GM19324 (cell line): ENCODE measurements around the gene HMG20B.

Source experiments
- ATAC-seq: cut with Tn5 transposase; IDR thresholded peaks from one replicate; pipeline ENCODE4 v1.9.1; 2021; ENCODE audit warnings: mild to moderate bottlenecking, moderate library complexity; ENCODE audit not compliant: unreplicated experiment, low FRiP score

Gene HMG20B

DNA sequence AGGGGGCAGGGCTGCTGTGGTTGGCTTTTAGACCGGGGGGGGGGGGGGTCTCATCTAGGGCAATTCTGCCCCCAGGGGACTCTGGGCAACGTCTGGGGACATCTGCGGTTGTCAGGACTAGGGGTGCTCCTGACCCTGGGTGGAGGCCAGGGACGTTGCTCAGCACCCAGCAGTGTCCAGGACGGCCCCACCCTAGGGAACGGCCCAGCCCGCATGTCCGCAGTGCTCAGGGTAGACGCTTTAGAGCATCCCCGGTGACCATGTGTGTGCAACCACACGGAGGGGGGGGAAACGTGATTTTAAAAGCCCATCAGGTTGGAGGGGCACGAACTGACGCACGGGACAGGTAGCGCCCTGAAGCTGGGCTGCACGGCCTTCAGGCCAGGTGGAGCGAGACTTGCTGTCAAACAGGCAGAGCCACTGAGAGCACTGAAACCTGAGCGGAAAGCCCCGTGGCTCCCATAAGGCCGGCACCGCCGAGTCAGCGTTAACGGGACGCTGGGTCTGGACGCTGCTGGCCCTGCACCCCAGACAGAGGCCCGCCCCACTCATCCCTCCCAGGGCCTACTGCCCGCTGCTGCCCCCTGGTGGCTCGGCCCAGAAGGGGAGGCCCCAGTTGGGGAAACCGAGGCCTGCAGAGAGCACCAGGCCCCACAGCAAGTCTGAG lies 45.5 kb downstream of the HMG20B start:
- ATAC-seq, result no peak

DNA sequence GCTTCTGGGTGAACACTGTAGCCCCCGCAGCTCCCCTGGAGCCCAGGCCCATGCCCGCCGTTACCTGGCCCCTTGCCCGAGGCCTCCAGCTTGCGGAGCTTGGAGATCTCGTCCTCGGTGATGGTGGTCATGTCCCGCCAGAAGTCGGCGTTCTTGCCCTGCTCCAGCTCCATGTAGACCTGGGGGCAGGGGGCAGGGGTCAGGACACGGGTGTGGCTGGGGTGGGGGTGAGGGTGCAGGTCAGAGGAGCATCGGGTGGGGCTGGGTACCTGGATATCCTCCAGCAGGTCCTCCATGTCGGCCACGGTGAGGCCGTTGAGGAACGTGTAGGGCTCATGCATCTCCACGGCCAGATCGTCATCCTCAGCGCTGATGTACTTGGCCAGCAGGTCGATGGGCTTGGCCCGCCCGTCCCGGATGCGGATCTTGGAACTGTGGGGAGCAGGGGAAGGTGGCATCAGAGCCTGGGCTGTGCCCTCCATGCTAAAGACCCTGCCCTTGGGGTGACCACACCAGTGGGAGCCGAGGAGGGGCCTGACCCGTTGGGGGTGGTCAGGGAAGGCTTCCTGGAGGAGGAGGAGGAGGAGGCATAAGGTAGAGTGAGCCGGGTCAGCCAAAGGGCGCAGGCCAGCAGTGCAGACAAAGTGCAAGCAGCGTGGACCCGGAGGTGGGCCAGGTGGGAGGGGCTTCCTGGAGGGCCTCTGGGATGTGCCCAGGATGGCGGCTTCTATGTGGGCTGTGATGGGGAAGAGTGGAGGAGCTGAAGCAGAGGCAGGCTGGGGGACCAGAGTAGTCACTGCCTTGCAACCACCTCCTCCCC lies 46.3 kb downstream of the HMG20B start:
- ATAC-seq, result no peak

DNA sequence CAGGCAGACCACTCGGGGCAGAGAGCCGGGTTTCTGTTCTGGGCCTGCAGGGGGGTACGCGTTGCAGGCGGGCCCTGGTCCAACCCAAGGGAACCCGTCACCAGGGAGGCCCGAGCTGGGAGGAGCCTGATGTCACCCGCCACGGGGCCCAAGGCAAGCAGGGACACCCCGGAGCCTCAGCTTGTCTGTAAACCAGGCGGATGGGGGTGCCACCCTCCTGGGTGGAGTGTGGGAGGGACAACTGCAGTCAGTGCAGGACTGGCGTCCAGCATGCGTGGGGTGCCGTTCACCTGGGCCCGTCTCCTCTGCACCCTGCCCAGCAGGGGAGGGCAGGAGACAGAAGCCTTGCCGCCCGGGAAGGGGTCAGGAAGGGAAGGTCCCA lies 46.9 kb downstream of the HMG20B start:
- ATAC-seq, result no peak

DNA sequence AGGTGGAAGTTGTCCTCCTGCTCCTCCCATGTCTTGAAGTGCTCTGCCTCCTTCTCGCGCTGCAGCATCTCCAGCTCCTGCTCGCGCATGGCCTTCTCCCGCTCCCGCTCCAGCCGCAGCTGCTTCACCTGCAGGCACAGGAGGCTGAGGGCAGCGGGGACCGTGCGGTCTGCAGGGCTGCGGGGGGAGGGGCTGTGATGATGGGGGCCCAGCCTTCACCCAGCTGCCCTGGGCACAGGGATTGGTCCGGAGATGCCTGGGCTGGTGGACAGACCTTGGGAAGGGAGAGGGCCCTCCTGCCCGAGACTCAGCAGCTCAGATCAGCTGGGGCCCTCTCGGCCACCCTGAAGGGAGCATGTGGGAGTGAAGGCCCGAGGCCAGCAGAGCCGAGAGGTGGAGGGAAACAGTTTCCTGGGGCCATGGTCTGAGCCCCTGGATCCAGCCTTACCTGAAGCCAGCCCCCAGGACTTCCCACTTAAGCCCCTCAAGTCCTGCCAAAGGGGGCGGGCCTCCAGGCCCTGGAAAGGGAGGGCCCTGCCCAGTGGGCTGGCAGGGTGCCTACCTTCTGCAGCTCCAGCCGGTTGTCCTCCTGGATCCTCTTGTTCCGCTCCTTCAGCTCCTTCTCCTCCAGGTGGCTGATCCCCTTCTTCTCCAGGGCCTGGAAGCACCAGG lies 47.5 kb downstream of the HMG20B start:
- no peak for ATAC-seq

DNA sequence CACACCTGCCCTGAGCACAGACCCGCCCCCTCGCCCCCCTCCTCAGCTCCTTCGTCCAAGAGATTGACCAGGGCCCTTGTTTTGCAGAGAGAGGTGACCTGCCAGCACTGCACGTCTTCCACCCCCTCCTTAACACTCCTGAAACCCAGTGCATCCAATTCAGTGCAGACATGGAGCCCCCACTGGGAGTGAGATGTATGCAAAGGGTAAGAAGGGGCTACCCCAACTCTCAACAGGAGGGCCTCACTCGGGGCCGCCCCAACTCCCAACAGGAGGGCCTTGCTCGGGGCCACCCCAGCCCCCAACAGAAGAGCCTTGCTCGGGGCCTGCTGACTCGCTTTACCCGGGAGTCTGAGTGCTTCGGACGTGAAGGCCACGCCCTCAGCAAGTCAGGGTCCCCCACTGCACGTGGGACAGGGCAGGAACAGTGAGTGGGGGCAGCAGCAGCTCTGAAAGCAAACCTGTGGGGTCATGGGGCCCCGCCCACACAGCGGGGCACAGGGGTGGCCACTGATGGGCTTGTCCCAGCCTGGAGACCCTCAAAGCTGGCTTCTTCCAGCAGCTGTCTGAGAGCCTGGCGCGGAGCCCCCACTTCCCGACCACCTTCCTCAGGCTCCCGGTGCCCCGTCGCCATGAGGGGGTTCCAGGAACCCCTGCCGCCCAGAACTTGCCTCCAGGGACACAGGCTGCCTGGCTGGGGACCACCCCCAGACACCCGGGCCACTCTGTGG lies 48.2 kb downstream of the HMG20B start:
- no peak for ATAC-seq

DNA sequence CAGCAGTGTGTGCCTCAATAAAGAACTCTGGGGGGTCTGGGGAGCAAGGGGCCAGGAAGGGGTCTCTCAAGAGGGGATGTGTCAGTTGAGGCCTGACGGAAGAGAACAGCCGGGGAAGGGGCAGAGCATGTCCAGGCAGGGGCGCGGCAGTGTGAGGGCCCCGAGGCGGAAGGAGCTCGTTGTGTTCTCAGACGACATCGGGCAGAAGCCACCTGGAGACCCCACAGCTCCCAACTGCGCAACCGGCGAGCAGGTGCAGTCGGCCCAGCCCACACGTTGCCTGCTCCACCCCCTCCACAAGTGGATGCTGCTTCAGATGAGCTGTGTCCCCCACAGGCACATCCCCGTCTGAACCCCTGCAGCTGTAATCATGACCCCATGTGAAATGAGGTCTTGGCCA lies 48.9 kb downstream of the HMG20B start:
- ATAC-seq, result no peak

DNA sequence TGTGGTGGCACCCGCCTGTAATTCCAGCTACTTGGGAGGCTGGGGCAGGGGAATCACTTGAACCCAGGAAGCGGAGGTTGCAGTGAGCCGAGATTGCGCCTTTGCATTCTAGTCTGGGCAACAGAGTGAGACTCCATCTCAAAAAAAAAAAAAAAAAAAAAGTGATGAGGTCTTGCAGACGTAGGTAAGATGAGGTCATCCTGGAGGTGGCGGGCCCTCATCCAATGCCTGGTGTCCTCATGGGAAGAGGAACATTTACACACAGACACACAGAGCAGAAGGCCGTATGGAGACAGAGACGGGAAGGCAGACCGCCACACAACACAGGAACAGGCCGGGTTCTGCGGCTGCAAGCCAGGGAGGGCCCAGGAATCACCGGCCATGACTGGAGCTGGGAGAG lies 49.5 kb downstream of the HMG20B start:
- ATAC-seq, result no peak

DNA sequence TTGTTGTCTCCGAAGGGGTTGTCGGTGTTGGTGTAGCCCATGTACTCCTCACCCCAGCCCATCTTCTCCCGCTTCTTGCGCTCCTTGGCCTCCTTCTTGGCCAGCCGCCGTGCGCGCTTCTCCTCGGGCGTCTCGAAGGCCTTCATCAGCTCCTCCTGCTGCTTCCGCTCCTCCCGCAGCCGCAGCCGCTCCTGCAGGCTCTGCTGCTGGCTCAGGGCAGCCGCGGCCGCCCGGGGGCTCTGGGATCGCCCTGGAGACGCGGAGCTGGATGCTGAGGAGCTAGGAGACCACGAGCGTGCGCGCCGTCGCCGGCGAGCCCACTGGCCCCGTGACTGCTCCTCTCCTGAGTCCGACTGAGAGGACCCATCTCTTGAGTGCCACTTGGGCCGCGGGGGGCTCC lies 51.0 kb downstream of the HMG20B start:
- ATAC-seq, result no peak

DNA sequence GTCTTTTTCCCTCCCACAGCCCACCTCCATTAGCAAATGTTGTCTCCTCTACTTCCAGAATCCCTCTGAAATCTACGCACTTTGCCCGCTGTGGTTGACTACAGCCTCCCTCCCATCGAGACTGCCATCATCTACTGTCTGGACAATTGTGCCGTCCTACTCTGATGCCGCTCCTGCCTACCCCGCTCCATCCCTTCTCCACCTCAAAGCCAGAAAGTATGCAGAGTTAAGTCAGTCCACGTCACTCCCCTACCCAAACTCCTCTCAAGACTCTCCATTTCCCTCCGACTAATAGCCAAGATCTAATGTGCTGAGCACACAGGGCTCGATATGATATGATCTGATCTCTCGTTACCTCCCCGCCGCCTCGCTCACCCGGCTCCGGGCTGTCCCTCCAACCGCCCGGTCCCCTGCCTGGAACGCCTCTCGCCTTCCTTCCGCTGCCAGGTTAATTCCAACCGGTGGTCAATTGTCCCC lies 53.3 kb downstream of the HMG20B start:
- no peak for ATAC-seq

DNA sequence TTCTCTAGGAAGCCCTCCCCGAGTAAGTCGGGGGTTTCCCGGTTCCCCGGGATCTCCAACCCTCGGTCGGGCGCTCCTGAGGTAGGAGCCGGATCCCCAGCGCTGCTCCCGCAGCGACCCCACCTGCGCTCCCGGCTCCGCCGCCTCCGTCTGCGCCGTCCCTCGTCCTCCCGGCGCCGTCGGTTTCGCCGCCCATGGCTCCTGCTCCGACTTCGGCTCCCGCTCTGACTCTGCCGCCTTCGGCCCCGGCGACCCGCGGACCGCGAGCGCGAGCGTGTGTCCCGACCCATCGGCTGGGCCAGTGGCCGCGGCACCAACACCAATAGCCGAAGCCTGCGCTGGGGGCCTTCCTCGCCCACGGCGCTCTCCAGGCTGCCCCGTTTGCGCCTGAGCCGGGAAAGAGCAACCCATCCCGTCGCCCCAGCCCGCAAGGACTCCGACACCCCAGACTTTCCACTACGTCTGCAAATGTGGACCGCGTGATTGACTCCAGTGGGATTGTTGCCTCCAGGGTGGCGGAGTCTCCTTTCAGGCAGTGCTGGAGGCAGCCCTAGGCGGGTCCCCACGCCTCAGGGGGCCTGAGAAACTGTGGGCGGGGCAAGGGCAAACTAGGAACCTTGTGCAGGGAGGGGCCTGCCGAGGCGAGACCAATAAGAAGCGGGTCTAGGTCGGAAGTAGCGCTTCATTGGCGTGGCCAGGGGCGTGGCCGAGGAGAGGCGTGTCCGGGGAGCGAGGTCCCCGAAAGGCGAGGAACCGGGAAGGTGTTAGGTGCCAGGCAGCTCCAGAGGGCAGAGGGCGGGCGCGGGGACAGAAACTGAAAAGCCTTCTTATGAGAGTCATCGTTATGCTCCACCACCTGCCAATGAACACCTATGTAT lies 54.0 kb downstream of the HMG20B start, which contains the start of gene CACTIN:
Gene CACTIN, minus strand, starts transcription at position 318 of the 878 bp plus-strand sequence. Its CDS starts 28 bp downstream, at position 290.
- ATAC-seq, result peak; percentile 82

DNA sequence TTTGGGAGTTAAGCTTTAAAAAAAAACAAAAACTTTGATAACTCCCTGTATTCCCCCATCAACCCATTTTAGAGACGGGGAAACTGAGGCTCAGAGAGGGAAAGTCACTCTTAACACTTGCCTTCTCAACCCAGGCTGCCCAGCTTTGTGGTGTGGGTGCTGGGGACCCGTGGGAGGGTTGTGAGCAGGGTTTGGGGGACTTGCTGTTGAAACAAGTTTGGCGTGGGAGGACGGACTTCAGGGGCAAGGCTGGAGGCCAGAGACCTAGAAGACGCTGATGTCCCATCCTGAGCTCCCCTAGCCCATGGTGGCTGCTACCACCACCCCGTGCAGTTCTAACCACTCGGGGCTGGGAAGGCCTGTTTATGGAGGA lies 54.6 kb downstream of the HMG20B start:
- no peak for ATAC-seq
